ENCODE measurements around the gene EFTUD2.

DNA sequence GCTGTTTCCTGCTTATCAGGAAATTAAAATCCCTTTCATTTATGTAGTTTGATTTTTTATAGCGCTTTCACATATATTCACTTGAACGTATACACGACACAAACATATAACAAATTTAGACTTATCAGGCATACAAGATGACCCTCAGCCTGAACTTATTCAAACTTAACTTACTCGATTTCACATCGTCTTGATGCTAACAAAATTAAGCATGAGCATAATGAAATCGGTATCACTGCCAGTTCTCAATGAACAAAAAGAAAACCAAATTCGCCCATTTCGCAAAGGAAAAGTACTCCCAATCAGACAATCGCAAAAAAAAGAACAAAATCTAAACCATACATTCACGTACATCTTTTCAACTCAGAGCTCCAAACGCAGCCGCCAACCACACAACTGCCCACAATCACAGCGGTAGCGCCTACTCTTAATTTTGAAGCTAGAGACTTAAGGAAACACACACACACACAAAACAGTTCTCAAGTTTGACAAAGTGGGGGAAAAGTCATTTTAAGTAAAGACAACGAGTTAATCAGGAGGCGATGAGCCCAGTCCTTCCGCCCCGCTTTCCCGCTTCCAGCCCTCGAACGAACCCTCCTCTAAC, 70.2 kb downstream of the EFTUD2 start:
- TF ChIP-seq, protein P1, sequence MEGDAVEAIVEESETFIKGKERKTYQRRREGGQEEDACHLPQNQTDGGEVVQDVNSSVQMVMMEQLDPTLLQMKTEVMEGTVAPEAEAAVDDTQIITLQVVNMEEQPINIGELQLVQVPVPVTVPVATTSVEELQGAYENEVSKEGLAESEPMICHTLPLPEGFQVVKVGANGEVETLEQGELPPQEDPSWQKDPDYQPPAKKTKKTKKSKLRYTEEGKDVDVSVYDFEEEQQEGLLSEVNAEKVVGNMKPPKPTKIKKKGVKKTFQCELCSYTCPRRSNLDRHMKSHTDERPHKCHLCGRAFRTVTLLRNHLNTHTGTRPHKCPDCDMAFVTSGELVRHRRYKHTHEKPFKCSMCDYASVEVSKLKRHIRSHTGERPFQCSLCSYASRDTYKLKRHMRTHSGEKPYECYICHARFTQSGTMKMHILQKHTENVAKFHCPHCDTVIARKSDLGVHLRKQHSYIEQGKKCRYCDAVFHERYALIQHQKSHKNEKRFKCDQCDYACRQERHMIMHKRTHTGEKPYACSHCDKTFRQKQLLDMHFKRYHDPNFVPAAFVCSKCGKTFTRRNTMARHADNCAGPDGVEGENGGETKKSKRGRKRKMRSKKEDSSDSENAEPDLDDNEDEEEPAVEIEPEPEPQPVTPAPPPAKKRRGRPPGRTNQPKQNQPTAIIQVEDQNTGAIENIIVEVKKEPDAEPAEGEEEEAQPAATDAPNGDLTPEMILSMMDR (IDR thresholded peaks at IDR 0.05): no peak
- no peak for TF ChIP-seq POLR2A (IDR thresholded peaks at IDR 0.05)
- TF ChIP-seq POLR2AphosphoS5 (IDR thresholded peaks at IDR 0.05): peak in 1 of 3 donors; percentile 29
